Subcutaneous adipose tissue (tissue), 4 donors: ENCODE results near the gene PPP1CA. TPM values are rescaled to one million over a fixed set of nuclear protein-coding genes. Genes with fewer than 3 reads are reported as not detected.

Source experiments
- CTCF ChIP-seq: fragments of 450-650 bp; IDR thresholded peaks from one replicate; pipeline ENCODE4 v1.5.1; 2016; ENCODE audit warnings: low read depth, mild to moderate bottlenecking, control low read depth, antibody characterized with exemption, moderate library complexity
- total RNA-seq, 4 donors: library from RNA; depleted of rRNA; stranded (reverse); fragments of >200 nt; gene quantifications; one replicate each; pipeline ENCODE4 v1.1.0, GENCODE V29; 2016

The PPP1CA gene
- total RNA-seq, 4 donors from 2014 or later = 60.8 to 110 (median 64.9) TPM

- no peak for TF ChIP-seq CTCF
Measured at GRCh38 chr11:67378544-67378943, 23.1 kb downstream of the PPP1CA start.

- TF ChIP-seq CTCF = no peak
Measured at GRCh38 chr11:67376873-67377808, 24.5 kb downstream of the PPP1CA start.

- TF ChIP-seq CTCF = no peak
Measured at GRCh38 chr11:67376063-67376820, 25.4 kb downstream of the PPP1CA start.

- no peak for TF ChIP-seq CTCF
Measured at GRCh38 chr11:67375320-67376055, 26.2 kb downstream of the PPP1CA start.

GRCh38 chr11:67374571-67375281, 26.9 kb downstream of the PPP1CA start:
- TF ChIP-seq CTCF = no peak

- TF ChIP-seq CTCF = no peak
Measured at GRCh38 chr11:67373648-67374570, 27.7 kb downstream of the PPP1CA start.
